ENCODE data around the gene MAEA. TPM values are rescaled to one million over a fixed set of nuclear protein-coding genes. Genes with fewer than 3 reads are reported as not detected.
A peak's percentile ranks its signal among the peaks of the same experiment; 100 is the strongest.

The MAEA gene
- total RNA-seq, 1 donor from 2014 or later = 56.3 TPM

GRCh38 chr4:1375051-1375721, 85.5 kb downstream of the MAEA start:
- peak; percentile 88 for DNase-seq (ENCODE audit: low spot score)
- no peak overlapping the region for H3K4me3 Mint-ChIP-seq (ENCODE audit: unreplicated experiment)
- H3K27me3 Mint-ChIP-seq (ENCODE audit: low read depth) = no peaks in the 10 kb centered on the region
- TF ChIP-seq CTCF (IDR thresholded peaks at IDR 0.05) = no peak
- no peaks in the 10 kb centered on the region for H3K9me3 Mint-ChIP-seq (ENCODE audit: low read depth)
- H3K4me1 Mint-ChIP-seq (ENCODE audit: low read depth) = no peaks in the 10 kb centered on the region
- H3K36me3 Mint-ChIP-seq (ENCODE audit: low read depth) = peaks cover 21% of the 10 kb centered on the region
- H3K27ac Mint-ChIP-seq (ENCODE audit: unreplicated experiment) = no peak overlapping the region

- no peak overlapping the region for H3K27ac Mint-ChIP-seq (ENCODE audit: unreplicated experiment)
- peak; percentile 69 for DNase-seq (ENCODE audit: low spot score)
- TF ChIP-seq CTCF (IDR thresholded peaks at IDR 0.05) = no peak
- H3K4me1 Mint-ChIP-seq (ENCODE audit: low read depth) = no peaks in the 10 kb centered on the region
- H3K4me3 Mint-ChIP-seq (ENCODE audit: unreplicated experiment) = no peak overlapping the region
- H3K36me3 Mint-ChIP-seq (ENCODE audit: low read depth) = peaks cover 20% of the 10 kb centered on the region
- H3K27me3 Mint-ChIP-seq (ENCODE audit: low read depth) = no peaks in the 10 kb centered on the region
- H3K9me3 Mint-ChIP-seq (ENCODE audit: low read depth) = no peaks in the 10 kb centered on the region
These were observed 86.2 kb downstream of the MAEA start for GRCh38 chr4:1375761-1376322.

- no peaks in the 10 kb centered on the region for H3K9me3 Mint-ChIP-seq (ENCODE audit: low read depth)
- H3K4me3 Mint-ChIP-seq (ENCODE audit: unreplicated experiment) = no peak overlapping the region
- H3K36me3 Mint-ChIP-seq (ENCODE audit: low read depth) = peaks cover 15% of the 10 kb centered on the region
- no peaks in the 10 kb centered on the region for H3K27me3 Mint-ChIP-seq (ENCODE audit: low read depth)
- no peak for TF ChIP-seq CTCF (IDR thresholded peaks at IDR 0.05)
- no peaks in the 10 kb centered on the region for H3K4me1 Mint-ChIP-seq (ENCODE audit: low read depth)
- peak; percentile 91 for DNase-seq (ENCODE audit: low spot score)
- H3K27ac Mint-ChIP-seq (ENCODE audit: unreplicated experiment) = no peak overlapping the region
These were observed 86.7 kb downstream of the MAEA start for GRCh38 chr4:1376391-1376840.

- Mint-ChIP-seq H3K9me3 (ENCODE audit: low read depth) (no peaks in the 10 kb centered on the region), H3K4me1 (ENCODE audit: low read depth) (no peaks in the 10 kb centered on the region), H3K36me3 (ENCODE audit: low read depth) (peaks cover 12% of the 10 kb centered on the region), H3K4me3 (ENCODE audit: unreplicated experiment) (no peak overlapping the region), H3K27me3 (ENCODE audit: low read depth) (no peaks in the 10 kb centered on the region), H3K27ac (ENCODE audit: unreplicated experiment) (no peak overlapping the region)
- TF ChIP-seq CTCF (IDR thresholded peaks at IDR 0.05) = no peak
- DNase-seq (ENCODE audit: low spot score) = peak; percentile 90
These were observed 87.3 kb downstream of the MAEA start for GRCh38 chr4:1376841-1377605.

GRCh38 chr4:1377606-1378261, 88.0 kb downstream of the MAEA start:
- Mint-ChIP-seq H3K36me3 (ENCODE audit: low read depth) (peaks cover 10% of the 10 kb centered on the region), H3K9me3 (ENCODE audit: low read depth) (no peaks in the 10 kb centered on the region), H3K4me3 (ENCODE audit: unreplicated experiment) (no peak overlapping the region), H3K27me3 (ENCODE audit: low read depth) (no peaks in the 10 kb centered on the region), H3K4me1 (ENCODE audit: low read depth) (no peaks in the 10 kb centered on the region), H3K27ac (ENCODE audit: unreplicated experiment) (no peak overlapping the region)
- DNase-seq (ENCODE audit: low spot score) = peak; percentile 85
- no peak for TF ChIP-seq CTCF (IDR thresholded peaks at IDR 0.05)

Measured in chondrocyte (in vitro differentiated cells).